GM08714 (cell line): ENCODE data around the gene DMAC2L.
"Not testable (repeated sequence)": the region's sequence is repeated elsewhere in the genome, so short reads cannot be mapped to it uniquely, and the experiment has no call there.

ENCODE experiments used
- H3K4me3 ChIP-seq: fragments of 200-500 bp; sonication (Bioruptor generic); 2 replicates; pipeline ENCODE4 v1.5.1; 2014; ENCODE audit warnings: mild to moderate bottlenecking, low read length, inconsistent platforms
- ZNF274 ChIP-seq: IDR thresholded peaks from 2 replicates; pipeline ENCODE4 v1.6.1; 2012; ENCODE audit warnings: mild to moderate bottlenecking, low read depth, low read length

DMAC2L gene

DNA sequence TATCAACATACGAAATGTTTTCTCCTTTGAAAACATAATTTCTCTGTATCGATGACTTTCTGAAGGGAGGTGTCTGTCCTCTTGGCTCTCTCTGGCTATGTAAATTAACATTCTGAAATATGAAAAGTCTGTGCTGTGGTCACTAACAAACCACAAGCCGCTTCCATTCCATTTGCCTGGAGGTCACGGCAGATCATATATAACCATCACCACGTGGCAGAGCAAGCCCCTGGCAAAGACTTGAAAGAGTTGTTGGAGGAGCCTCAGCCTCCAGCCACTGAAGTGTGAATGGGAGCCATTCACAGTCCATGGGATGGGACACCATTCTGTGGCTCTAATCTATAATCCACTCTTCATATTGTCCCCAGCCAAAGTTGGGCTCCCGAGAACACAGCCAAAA, 45.0 kb downstream of the DMAC2L start:
- no peak for TF ChIP-seq ZNF274
- no peak overlapping the region for H3K4me3 ChIP-seq

DNA sequence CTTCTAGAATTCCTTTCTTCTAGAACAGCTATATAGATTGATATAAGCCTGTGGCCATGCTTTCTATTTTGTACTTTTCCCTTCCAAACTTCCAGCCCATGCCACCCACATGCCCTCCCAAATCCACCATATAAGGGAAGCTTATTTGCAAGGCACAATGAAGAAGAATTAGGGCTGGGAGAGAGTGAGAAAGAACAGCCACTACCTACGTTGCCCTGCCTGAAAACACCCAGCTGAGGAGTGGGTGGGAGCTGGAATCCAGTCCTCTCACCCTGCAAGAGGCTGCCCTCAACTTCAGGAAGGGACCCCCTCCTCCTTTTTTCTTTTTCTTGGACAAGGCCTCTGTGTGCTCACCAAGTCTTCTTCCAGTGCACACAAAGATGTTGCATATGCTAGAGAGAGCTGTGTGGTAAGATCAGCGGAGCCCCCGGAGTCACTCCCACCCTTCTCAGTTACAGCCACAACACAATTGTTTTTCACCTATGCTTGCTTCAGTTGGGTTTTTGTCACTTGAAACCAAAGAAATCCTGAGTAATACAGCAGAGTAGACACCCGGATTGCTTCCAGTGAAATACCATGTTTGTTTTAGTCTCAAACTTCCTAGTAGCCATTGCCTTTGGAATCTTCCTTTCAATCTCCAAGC, 45.8 kb downstream of the DMAC2L start:
- TF ChIP-seq ZNF274, result no peak

DNA sequence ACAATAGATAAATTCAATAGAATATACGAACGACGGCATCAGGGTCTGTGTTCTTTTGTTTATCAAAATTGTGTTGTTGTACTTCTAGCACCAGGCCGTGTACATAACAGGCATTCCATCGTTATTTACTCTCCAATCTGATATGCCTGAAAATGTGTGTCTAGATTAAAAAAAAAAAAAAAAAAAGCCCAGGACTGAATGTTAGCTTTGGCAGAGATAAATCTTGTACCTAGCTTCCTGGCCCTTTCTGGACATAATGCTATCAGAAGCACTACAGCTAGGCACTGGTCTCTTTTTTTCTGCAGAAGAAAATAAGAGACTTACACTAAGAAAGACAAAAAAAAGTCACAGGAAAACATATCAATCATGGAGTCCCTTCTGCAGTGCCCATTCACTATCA, 47.5 kb downstream of the DMAC2L start:
- no peak overlapping the region for H3K4me3 ChIP-seq
- no peak for TF ChIP-seq ZNF274

More for the DNA sequence above, 45.8 kb downstream of the DMAC2L start:
- no peak overlapping the region for H3K4me3 ChIP-seq

DNA sequence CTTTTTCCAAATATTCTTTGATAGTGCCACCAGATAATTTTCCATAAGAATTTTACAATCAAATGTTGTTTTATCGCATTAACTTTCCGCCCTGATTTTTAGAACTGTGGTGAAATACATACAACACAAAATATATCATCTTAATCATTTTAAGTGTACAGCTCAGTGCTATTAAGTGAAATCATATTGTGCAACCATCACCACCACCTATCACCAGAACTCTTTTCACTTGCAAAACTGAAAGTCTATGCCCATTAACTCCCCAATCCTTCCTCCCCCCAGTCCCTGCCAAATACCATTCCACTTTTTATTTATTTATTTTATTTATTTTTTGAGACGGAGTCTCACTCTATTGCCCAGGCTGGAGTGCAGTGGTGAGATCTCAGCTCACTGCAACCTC, 48.0 kb downstream of the DMAC2L start:
- H3K4me3 ChIP-seq, result no peak overlapping the region
- TF ChIP-seq ZNF274, result no peak

DNA sequence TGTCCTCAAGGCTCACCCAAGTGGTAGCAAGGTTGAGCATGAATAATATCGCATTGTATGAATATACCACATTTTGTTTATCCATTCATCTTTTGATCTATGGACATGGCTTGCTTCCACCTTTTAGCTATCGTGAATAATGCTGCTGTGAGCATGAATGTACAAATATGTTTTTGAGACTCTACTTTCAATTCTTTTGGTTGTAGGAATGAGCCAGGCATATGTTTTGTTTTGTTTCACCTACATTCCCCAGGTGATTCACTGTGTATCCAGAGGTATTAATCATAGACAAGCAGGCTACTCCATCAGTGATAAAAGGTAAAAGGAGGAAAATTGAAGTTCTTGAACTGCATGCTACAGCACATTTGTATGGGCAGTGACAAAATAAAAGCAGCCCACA, 48.7 kb downstream of the DMAC2L start:
- no peak for TF ChIP-seq ZNF274

DNA sequence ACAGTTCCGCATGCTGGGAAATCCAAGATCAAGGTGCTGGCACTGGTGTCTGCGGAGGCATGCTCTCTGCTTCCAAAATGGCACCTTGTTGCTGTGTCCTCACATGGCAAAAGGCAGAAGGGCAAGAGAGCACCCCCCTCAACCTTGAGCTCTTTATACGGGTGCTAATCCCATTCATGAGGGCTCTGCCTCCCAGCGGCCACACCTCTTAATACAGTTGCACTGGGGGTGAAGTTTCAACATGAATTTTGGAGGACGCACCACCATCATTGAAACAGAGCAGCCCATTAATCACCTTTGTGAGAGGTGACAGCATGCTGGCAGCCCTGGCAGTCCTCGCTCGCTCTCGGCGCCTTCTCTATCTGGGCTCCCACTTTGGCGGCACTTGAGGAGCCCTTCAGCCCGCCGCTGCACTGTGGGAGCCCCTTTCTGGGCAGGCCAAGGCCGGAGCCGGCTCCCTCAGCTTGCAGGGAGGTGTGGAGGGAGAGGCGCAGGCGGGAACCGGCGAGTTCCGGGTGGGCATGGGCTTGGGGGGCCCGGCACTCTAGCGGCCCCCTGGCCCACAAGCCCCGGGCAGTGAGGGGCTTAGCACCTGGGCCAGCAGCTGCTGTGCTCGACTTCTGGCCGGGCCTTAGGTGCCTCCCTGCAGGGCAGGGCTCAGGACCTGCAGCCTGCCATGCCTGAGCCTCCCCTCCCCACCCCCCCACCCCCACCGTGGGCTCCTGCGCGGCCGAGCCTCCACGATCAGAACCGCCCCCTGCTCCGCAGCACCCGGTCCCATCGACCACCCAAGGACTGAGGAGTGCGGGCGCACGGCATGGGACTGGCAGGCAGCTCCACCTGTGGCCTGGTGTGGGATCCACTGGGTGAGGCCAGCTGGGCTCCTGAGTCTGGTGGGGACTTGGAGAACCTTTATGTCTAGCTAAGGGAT, 49.6 kb downstream of the DMAC2L start:
- not testable (repeated sequence) for H3K4me3 ChIP-seq

More for the DNA sequence above, 48.7 kb downstream of the DMAC2L start:
- no peak overlapping the region for H3K4me3 ChIP-seq

DNA sequence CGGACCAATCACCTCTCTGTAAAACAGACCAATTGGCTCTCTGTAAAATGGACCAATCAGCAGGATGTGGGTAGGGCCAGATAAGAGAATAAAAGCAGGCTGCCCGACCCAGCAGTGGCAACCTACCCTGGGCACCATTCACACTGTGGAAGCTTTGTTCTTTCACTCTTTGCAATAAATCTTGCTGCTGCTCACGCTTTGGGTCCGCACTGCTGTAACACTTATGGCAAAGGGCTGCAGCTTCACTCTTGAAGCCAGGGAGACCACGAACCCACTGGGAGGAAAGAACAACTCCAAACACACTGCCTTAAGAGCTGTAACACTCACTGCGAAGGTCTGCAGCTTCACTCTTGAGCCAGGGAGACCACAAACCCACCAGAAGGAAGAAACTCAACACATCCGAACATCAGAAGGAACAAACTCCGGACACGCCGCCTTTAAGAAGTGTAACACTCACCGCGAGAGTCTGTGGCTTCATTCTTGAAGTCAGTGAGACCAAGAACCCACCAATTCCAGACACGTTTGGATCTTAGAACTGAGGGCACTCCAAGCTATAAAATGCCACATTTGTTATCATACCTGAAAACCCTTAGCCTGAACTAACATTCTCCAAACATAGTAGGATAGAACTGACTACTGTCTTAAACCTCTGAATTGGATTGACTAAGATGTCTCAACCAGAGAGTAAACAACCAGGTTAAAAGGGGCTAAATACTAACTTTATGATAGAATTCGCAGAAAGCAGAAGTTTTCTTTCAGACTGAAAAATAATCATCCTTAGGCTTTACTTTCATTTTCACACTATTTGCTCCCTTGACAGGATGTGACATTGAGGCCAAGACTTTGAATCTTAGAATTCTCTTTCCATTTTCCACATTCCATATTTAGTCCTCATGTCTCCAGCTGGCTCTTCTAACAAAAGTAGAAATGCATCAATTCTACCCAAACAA, 50.9 kb downstream of the DMAC2L start:
- no peak for TF ChIP-seq ZNF274
- H3K4me3 ChIP-seq, result peak overlapping the region; percentile 76

DNA sequence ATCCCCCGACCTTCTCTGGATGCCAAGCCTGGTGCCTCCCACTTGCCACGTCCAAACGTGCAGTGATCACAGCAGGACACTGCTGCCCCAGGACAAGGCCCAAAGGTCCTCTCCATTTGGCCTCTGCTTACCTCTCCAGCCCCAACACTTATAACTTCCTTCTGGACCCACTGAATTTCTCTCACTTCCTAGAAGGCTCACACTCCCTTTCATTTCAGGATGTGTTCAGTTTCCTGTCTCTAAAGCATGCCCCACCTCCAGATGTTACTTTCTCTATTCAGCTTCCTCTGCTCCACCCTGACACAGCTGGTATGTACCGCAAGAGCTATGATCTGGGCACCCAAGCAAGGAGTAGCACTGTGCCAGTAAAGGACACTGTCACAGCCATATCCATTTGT, 51.6 kb downstream of the DMAC2L start:
- no peak for TF ChIP-seq ZNF274
- peak overlapping the region; percentile 76 for H3K4me3 ChIP-seq

DNA sequence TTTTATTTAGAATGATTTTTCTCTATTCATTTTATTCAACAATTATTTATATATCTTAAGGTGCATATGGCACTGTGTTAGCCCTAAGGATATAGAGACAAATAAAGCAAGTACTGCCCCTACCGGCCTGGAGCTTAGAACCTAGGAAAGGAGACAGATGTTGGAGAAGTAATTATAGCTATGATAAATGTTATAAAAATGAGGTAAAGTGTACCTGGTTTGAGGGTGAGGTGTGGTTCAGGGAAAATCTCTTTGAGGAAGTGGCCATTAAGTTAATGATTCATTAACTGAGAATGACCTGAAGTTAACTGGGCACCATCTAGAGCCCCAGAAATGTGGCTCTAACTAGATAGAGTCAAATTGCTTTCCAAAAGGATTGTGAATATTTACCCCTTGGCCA, 52.7 kb downstream of the DMAC2L start:
- TF ChIP-seq ZNF274, result no peak
- no peak overlapping the region for H3K4me3 ChIP-seq

DNA sequence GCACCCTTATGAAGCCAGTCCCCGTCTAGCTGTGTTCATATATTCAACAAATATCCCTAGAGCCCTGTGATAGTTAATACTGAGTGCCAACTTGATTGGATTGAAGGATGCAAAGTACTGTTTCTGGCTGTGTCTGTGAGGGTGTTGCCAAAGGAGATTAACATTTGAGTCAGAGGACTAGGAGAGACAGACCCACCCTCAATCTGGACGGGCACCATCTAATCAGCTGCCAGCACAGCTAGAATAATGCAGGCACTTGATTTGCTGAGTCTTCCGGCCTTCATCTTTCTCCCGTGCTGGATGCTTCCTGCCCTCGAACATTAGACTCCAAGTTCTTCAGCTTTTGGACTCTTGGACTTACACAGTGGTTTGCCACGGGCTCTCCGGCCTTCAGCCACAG, 53.4 kb downstream of the DMAC2L start:
- H3K4me3 ChIP-seq, result not testable (repeated sequence)

DNA sequence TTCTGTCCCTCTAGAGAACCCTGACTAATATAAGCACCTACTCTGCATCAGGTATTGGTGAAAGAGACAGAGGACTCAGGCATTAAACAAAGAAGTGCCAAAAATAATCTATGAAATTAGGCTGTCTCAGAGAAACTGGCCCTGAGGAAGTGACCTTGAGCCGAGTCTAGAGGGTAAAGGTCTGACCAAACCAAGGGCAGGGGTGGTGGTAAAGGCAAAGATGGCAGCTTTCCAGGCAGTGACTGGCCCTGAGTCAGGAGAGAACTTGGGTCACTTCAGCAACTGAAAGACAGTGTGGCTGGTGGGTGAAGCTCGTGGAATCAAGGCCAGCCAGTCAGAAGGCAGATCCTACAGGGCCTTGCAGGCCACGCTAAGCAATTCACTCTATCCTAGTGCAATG, 54.0 kb downstream of the DMAC2L start:
- no peak for TF ChIP-seq ZNF274
- no peak overlapping the region for H3K4me3 ChIP-seq

DNA sequence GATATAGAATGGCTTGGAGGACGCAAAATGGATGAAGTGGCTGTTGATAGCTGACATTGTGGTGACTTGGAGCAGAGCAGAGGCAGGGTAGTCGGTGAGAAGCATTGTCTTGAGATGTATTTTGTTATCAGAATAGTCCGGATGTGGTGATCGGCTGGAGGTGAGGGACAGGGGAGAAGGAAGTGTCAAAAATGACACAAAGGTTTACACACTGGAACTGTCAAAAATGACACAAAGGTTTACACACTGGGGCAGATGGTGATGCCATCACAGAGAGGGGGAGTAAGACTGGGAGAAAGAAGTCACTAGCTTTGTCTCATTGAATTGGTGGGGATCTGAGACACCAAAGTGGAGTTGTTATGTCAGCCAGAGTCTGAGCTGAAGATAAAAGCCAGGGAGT, 54.5 kb downstream of the DMAC2L start:
- H3K4me3 ChIP-seq, result no peak overlapping the region
- TF ChIP-seq ZNF274, result no peak

DNA sequence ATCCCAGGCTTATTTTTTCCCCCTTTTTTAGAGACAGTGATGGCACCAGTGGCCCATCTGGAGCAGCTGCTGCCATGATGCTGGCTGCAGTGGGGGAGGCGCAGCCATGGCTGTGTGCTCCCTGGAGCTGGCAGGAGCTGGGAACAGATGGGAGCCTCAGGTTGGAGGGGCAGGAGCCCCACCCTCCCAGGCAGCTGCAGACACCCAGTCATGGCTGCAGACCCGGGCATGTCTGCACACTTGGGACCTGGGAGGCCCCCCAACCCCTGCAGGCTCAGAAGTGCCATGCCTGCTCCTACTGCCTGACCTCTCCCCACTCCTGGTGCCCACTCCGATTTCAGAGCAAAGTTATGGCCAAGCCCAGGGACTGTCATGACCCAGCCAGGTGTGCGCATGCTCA, 59.4 kb downstream of the DMAC2L start:
- TF ChIP-seq ZNF274, result no peak
- H3K4me3 ChIP-seq, result no peak overlapping the region

DNA sequence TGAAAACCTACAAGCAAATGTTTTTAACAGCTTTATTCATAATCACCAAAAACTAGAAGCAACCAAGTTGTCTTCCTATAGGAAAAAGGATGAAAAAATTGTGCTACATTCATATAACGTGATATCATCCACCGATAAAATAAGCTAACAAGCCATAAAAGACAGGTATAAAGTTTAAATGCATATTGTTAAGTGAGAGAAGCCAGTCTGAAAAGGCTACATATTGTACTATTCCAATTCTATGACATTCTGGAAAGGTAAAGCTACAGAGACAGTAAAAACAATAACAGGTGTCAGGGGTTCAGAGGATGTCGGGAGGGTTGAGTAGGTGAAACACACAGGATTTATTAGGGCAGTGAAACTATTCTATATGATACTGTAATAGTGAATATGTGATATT, 61.8 kb downstream of the DMAC2L start:
- H3K4me3 ChIP-seq, result no peak overlapping the region
- no peak for TF ChIP-seq ZNF274
